A549 (cell line): Measurements from ENCODE around the gene MPL.

Experiments used
- CTCF ChIP-seq: fragments of >200 bp; sonication (Bioruptor Twin); formaldehyde crosslinking; IDR thresholded peaks from 3 replicates; pipeline ENCODE4 v1.5.1; 2016
- EHF ChIP-seq: fragments of 250-450 bp; sonication (Bioruptor Pico); IDR thresholded peaks from 2 replicates; pipeline ENCODE4 v1.5.0; 2020; ENCODE audit warnings: mild to moderate bottlenecking
- EHMT2 ChIP-seq: fragments of 200-600 bp; sonication (generic); IDR thresholded peaks from 2 replicates; pipeline ENCODE4 v1.6.1; 2016; ENCODE audit warnings: antibody characterized with exemption, low read depth, mild to moderate bottlenecking, moderate library complexity
- ELK1 ChIP-seq: fragments of 150-350 bp; IDR thresholded peaks from 2 replicates; pipeline ENCODE4 v1.6.1; 2014; ENCODE audit warnings: low read depth, mild to moderate bottlenecking, low read length
- KDM5A ChIP-seq: fragments of 200-600 bp; sonication (generic); IDR thresholded peaks from 2 replicates; pipeline ENCODE4 v1.6.1; 2016; ENCODE audit warnings: antibody characterized with exemption, mild to moderate bottlenecking
- POLR2A ChIP-seq: IDR thresholded peaks from 2 replicates; pipeline ENCODE4 v1.6.1; 2012; ENCODE audit warnings: mild to moderate bottlenecking, low read length
- RCOR1 ChIP-seq: fragments of 150-350 bp; IDR thresholded peaks from 2 replicates; pipeline ENCODE4 v1.6.1; 2014; ENCODE audit warnings: antibody characterized with exemption, low read length, low read depth
- REST ChIP-seq: fragments of 200-600 bp; sonication (generic); IDR thresholded peaks from 2 replicates; pipeline ENCODE4 v1.6.1; 2016; ENCODE audit warnings: antibody characterized with exemption, mild to moderate bottlenecking, moderate library complexity
- RFX5 ChIP-seq: fragments of 450-650 bp; IDR thresholded peaks from 2 replicates; pipeline ENCODE4 v1.7.1; 2014; ENCODE audit warnings: antibody characterized with exemption, mild to moderate bottlenecking, moderate library complexity

- TF ChIP-seq EHMT2 (no peak), RFX5 (0 out of 2 replicates have a peak, but pooled peaks have one; percentile 27), RCOR1 (no peak), ELK1 (no peak), CTCF (no peak), POLR2A (peak; percentile 70), EHF (CRISPR knock-in tag) (no peak), KDM5A (no peak), REST (no peak)
These were observed 11.4 kb downstream of the MPL start for GRCh38 chr1:43348809-43349593.
